GM21390 (cell line): Measurements from ENCODE around the gene NUP214.
"Not testable (repeated sequence)": the region's sequence is repeated elsewhere in the genome, so short reads cannot be mapped to it uniquely, and the experiment has no call there.

ENCODE experiments used
- ATAC-seq: cut with Tn5 transposase; IDR thresholded peaks from one replicate; pipeline ENCODE4 v1.9.1; 2021; ENCODE audit not compliant: unreplicated experiment

The NUP214 gene

DNA sequence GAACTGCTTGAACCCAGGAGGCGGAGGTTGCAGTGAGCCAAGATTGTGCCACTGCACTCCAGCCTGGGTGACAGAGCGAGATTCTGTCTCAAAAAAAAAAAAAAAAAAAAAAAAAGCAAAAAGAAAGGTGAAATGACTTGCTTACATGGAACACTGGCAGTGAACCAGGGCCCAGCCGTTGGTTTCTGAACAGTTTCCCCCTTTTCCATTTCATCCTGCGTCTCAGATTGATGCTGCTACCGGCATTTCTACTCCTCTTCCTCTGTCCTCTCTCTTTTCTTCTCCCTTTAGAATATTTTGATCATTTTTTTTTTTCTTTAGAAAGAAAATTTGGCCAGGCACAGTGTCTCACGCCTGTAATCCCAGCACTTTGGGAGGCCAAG is 10.0 kb upstream of the NUP214 start:
- ATAC-seq, result not testable (repeated sequence)

DNA sequence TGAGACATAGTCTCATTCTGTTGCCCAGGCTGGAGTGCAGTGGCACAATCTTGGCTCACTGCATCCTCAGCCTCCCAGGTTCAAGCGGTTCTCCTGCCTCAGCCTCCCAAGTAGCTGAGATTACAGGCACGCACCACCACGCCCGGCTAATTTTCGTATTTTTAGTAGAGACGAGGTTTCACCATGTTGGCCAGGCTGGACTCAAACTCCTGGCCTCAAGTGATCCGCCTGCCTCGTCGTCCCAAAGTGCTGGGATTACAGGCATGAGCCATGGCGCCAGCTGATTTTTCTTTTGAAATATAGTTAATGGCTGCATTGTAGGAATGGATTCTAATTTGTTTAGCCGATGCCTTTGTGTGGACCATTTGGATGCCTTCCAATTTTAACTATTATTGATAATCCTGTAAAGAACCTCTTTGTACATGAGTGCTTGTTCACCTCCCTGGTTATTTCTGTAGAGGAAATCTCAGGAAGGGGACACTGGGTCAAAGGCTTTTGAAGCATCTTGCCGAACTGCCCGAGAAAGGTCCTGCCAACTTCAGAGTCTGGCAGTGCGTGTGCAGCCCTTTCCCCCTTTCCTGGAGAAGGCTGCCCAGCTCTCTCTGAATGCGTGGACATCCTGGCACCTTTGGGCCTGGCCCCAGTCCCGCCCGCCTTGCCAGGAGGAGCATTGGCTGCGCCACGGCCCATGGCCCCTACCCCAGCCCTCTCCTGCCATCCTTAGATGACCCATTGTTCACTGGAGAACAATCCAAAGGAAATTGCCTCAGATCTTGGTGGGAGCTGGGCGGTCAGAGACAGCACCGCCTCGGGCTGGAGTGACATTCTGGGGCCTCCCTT is 8.9 kb upstream of the NUP214 start:
- no peak for ATAC-seq

DNA sequence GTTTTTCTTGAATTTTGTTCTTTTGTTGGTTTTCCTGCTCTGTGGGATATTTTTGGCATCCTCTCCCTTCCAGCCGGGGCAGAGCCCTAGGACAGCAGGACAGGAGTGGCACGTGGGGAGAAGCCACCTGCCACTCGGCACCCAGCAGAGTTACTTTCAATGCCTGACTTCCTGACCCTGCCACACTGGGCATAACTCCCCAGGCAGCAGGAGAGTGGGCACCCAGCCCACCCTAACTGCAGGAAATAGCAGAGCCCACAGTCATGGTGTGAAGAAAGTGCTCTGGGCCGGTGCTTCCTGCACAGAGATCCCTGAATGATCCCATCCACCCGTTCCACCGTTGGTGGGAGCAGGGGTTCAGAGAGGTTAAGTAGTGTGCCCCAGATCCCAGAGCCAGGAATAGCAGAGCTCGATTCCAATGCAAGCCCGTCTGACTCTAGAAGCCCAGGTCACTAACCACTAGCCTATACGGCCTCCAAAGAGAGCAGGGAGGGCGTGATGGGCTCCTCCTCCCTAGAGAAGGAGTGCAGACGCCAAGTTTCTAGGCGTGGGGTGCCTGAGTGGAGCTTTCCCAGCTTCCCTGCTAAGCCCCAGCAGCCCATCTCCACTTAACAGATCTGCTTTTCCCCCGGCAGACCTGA is 8.1 kb upstream of the NUP214 start:
- no peak for ATAC-seq

- ATAC-seq, result no peak
Observed at GRCh38 chr9:131117762-131118145, 7.6 kb upstream of the NUP214 start.

GRCh38 chr9:131119600-131119999 is 5.8 kb upstream of the NUP214 start:
- ATAC-seq, result no peak

GRCh38 chr9:131120620-131121228 is 4.7 kb upstream of the NUP214 start:
- no peak for ATAC-seq

GRCh38 chr9:131121346-131121745 is 4.0 kb upstream of the NUP214 start:
- ATAC-seq, result no peak

GRCh38 chr9:131122158-131122557 is 3.2 kb upstream of the NUP214 start:
- no peak for ATAC-seq

GRCh38 chr9:131125038-131125287 is 423 bp upstream of the NUP214 start:
- no peak for ATAC-seq

DNA sequence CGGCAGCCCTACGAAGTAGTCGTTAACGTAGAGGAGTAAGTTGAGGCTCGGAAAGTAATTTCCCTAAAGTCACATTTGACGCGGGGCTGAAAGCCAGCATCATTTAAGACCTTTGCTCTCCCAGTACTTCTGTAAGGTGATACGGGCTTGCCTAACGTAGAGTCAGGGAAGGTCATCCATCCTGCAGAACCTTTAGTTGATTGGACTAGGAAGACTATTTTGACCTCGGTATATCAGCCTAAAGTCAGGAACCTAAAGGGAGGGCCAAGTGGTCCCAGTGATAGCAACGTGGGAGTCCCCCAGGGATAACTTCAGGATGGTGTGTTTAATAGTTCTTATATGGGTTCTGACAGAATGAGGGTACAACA is 657 bp downstream of the NUP214 start:
- no peak for ATAC-seq

- ATAC-seq, result no peak
Observed at GRCh38 chr9:131129183-131129582, 3.8 kb downstream of the NUP214 start.

- no peak for ATAC-seq
Observed at GRCh38 chr9:131138676-131139075, 13.3 kb downstream of the NUP214 start.

- no peak for ATAC-seq
Observed at GRCh38 chr9:131140112-131140511, 14.7 kb downstream of the NUP214 start.

DNA sequence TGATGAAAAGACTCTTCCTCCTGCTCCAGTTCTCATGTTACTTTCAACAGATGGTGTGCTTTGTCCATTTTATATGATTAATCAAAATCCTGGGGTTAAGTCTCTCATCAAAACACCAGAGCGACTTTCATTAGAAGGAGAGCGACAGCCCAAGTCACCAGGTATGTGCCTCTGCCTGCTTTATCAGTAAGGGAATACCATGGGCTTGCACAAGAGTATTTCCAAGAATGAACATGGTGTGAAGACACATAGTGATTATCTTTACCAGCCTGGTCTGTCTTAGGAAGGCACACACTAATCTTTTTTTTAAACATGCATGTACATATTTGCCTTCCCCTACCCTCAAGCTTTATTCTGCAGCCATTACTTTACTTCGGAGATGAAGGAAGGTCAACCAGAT is 15.2 kb downstream of the NUP214 start:
- ATAC-seq, result no peak

- no peak for ATAC-seq
Observed at GRCh38 chr9:131142160-131142559, 16.8 kb downstream of the NUP214 start.

DNA sequence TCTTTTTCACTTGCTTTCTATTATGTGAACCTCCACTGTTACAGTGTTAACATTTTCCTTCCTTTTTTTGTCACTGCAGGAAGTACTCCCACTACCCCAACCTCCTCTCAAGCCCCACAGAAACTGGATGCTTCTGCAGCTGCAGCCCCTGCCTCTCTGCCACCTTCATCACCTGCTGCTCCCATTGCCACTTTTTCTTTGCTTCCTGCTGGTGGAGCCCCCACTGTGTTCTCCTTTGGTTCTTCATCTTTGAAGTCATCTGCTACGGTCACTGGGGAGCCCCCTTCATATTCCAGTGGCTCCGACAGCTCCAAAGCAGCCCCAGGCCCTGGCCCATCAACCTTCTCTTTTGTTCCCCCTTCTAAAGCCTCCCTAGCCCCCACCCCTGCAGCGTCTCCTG is 18.8 kb downstream of the NUP214 start:
- no peak for ATAC-seq

GRCh38 chr9:131145245-131145644 is 19.9 kb downstream of the NUP214 start:
- no peak for ATAC-seq

GRCh38 chr9:131146186-131146585 is 20.8 kb downstream of the NUP214 start:
- no peak for ATAC-seq

GRCh38 chr9:131148276-131148675 is 22.9 kb downstream of the NUP214 start:
- ATAC-seq, result no peak

DNA sequence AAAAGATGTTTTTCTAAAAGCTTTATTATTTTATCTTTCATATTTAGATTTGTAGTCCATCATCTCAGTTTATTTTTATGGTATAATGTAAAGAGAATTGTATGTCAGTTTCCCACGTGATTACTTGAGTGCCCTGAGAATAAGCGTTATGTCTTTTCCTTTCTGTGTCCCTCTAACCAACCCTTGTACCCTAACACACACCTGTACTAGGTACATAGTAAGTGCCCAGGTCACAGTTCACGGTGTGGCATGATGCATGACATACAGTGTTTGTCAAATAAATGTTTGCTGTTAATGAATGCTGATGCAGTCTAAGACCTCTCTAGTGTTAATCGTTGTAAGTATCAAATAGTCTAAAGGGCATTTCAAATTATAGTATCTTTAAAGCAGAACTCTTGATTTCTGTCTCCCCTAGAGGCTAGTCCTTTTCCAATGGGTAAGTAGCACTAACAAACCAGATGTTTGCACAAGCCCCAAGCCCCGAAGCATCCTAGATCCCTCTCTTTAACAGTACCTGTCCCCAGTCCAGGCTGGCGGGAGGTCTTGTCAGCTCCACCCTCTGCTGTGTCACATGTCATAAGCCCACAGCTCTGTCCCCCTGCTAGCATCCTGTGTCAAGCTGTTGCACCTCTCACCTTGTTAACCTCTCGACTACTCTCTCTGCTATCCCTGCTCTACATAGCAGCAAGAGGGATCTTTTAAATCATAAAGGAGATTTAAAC is 23.7 kb downstream of the NUP214 start:
- ATAC-seq, result no peak

GRCh38 chr9:131149688-131150053 is 24.3 kb downstream of the NUP214 start:
- no peak for ATAC-seq

DNA sequence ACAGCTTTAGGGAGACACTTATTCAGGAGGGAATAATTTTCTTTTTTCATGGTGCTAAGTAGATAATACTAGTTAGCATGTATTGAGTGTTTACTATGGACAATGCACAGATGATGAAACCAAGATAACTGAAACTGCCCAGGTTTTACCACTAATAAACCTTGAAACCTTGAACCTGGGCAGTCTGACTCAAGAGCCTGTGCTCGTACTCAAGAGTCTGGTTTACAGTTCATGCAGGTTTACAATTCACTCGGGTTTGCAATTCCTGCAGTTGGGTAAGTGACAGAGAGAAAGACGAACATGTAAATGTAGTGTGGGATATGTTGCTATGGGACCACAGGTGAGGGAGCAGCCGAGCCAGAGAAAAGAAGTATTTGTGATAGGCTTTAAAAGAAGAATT is 28.2 kb downstream of the NUP214 start:
- ATAC-seq, result no peak
